A673 (cell line): ENCODE results near the gene TBX3. TPM values are rescaled to one million over a fixed set of nuclear protein-coding genes. Genes with fewer than 3 reads are reported as not detected.
A peak's percentile ranks its signal among the peaks of the same experiment; 100 is the strongest.

ENCODE experiments used
- BruUV-seq: library from RNA; stranded (reverse); fragments of 400-500 nt; replicated peaks from 2 replicates; lab custom pipeline; 2021; lab: Mats Ljungman, UMichigan
- CTCF ChIA-PET: fragments of 300-600 bp; sonication (Branson Sonifier 250); formaldehyde crosslinking; loops from one replicate; lab custom pipeline; 2022; ENCODE audit warnings: antibody characterized with exemption; lab: Charles Lee
- POLR2A ChIA-PET: fragments of 300-600 bp; sonication (Branson Sonifier 250); formaldehyde crosslinking; loops from one replicate; lab custom pipeline; 2022; ENCODE audit warnings: antibody characterized with exemption; ENCODE audit not compliant: low non-redundant PET; lab: Charles Lee
- DNase-seq: peaks from one replicate; pipeline ENCODE4 v3.0.0-alpha.2; 2015; ENCODE audit warnings: low spot score
- H3K27ac ChIP-seq: fragments of 200-600 bp; sonication (generic); 2 replicates; pipeline ENCODE4 v1.5.1; 2016; ENCODE audit warnings: mixed run types, low read depth, mild to moderate bottlenecking, mixed read lengths, antibody characterized with exemption, low read length; ENCODE audit not compliant: poor library complexity, severe bottlenecking
- H3K27me3 ChIP-seq: fragments of 200-600 bp; sonication (generic); replicated peaks from 2 replicates; pipeline ENCODE4 v1.6.1; 2017; ENCODE audit warnings: mixed run types, low read depth, mild to moderate bottlenecking, mixed read lengths, antibody characterized with exemption, low read length; ENCODE audit not compliant: insufficient read depth, poor library complexity
- H3K36me3 ChIP-seq: fragments of 200-600 bp; sonication (generic); 2 replicates; pipeline ENCODE4 v1.6.1; 2016; ENCODE audit warnings: mixed run types, mild to moderate bottlenecking, mixed read lengths, antibody characterized with exemption, low read length; ENCODE audit not compliant: insufficient read depth, poor library complexity, severe bottlenecking
- H3K4me1 ChIP-seq: fragments of 200-600 bp; sonication (generic); 2 replicates; pipeline ENCODE4 v1.6.1; 2017; ENCODE audit warnings: mixed run types, mild to moderate bottlenecking, mixed read lengths, antibody characterized with exemption, low read length; ENCODE audit not compliant: insufficient read depth, poor library complexity, severe bottlenecking
- H3K4me3 ChIP-seq: fragments of 200-600 bp; sonication (generic); 2 replicates; pipeline ENCODE4 v1.5.1; 2016; ENCODE audit warnings: low read depth, mixed run types, mild to moderate bottlenecking, mixed read lengths, low read length; ENCODE audit not compliant: poor library complexity, severe bottlenecking
- H3K9me3 ChIP-seq: fragments of 200-600 bp; sonication (generic); 2 replicates; pipeline ENCODE4 v1.6.1; 2016; ENCODE audit warnings: mixed run types, low read depth, mild to moderate bottlenecking, mixed read lengths, antibody characterized with exemption, low read length; ENCODE audit not compliant: poor library complexity, severe bottlenecking
- CTCF ChIP-seq: fragments of 300-800, 200-600 bp; sonication (generic); conservative IDR thresholded peaks from 2 replicates; pipeline ENCODE4 v1.5.1; 2017; ENCODE audit warnings: low read depth, mild to moderate bottlenecking, antibody characterized with exemption, low read length, moderate library complexity, mixed read lengths
- EZH2 ChIP-seq: fragments of 200-600 bp; sonication (generic); IDR thresholded peaks from 2 replicates; pipeline ENCODE4 v1.6.1; 2017; ENCODE audit warnings: borderline replicate concordance, low read depth, mild to moderate bottlenecking, mixed read lengths, antibody characterized with exemption, low read length; ENCODE audit not compliant: poor library complexity, severe bottlenecking
- intact Hi-C: fragments of 100-400 bp; cut with micrococcal nuclease; formaldehyde crosslinking; loops from one replicate; pipeline ENCODE4 v1.10.0; 2022; ENCODE audit not compliant: unreplicated experiment
- total RNA-seq: library from RNA; stranded (reverse); gene quantifications from 2 replicates; pipeline ENCODE4 v1.2.3, GENCODE V29; 2021

TBX3 gene
- total RNA-seq, 1 experiment from 2014 or later = 1.4 TPM

- no peak overlapping the region for H3K27ac ChIP-seq
- no peaks in the 10 kb centered on the region for H3K9me3 ChIP-seq
- H3K27me3 ChIP-seq = peaks cover 3% of the 10 kb centered on the region
- no peaks in the 10 kb centered on the region for H3K4me1 ChIP-seq
- intact Hi-C loops = loop anchor here (10.0 kb wide), 1 partner anchor 685 kb away; no protein-coding TSS in a partner anchor
- ChIA-PET POLR2A (no interaction called here), CTCF (no interaction called here)
- H3K36me3 ChIP-seq = no peaks in the 10 kb centered on the region
- BruUV-seq = no TSS peak
- no peak overlapping the region for H3K4me3 ChIP-seq
- DNase-seq = no peak
- TF ChIP-seq CTCF = no peak
- peak; percentile 34 for TF ChIP-seq EZH2
Measured at GRCh38 chr12:114669401-114670290, 14.3 kb downstream of the TBX3 start.

GRCh38 chr12:114668886-114669288 lies 15.1 kb downstream of the TBX3 start:
- Histone ChIP-seq H3K9me3 (no peaks in the 10 kb centered on the region), H3K27me3 (peaks cover 3% of the 10 kb centered on the region), H3K4me3 (peak overlapping the region; percentile 34), H3K36me3 (no peaks in the 10 kb centered on the region), H3K4me1 (no peaks in the 10 kb centered on the region), H3K27ac (no peak overlapping the region)
- ChIA-PET CTCF (interaction anchor here (0.7 kb wide), 2 partner anchors 464 to 1466 kb away, joined by 3 to 5 read pairs; no protein-coding TSS in a partner anchor), POLR2A (no interaction called here)
- intact Hi-C loops = loop anchor here (10.0 kb wide), 1 partner anchor 684 kb away; no protein-coding TSS in a partner anchor
- no peak for DNase-seq
- TF ChIP-seq EZH2 (no peak), CTCF (no peak)
- BruUV-seq = no TSS peak

- H3K27ac ChIP-seq = no peak overlapping the region
- intact Hi-C loops = loop anchor here (10.0 kb wide), 1 partner anchor 684 kb away; no protein-coding TSS in a partner anchor
- H3K36me3 ChIP-seq = no peaks in the 10 kb centered on the region
- H3K9me3 ChIP-seq = no peaks in the 10 kb centered on the region
- TF ChIP-seq EZH2 (peak; percentile 59), CTCF (peak; percentile 21)
- POLR2A ChIA-PET = no interaction called here
- no peaks in the 10 kb centered on the region for H3K4me1 ChIP-seq
- peak; percentile 62 for DNase-seq
- BruUV-seq = no TSS peak
- CTCF ChIA-PET = interaction anchor here (0.7 kb wide), 2 partner anchors 465 to 1467 kb away, joined by 3 to 5 read pairs; no protein-coding TSS in a partner anchor
- H3K4me3 ChIP-seq = peak overlapping the region; percentile 34
- H3K27me3 ChIP-seq = peaks cover 3% of the 10 kb centered on the region
Measured at GRCh38 chr12:114668151-114668885, 15.7 kb downstream of the TBX3 start.
